Activated B cell treated with CpG ODN at 0.5 μM for 24 hours (primary cell): ENCODE data around the gene SF3B1. TPM values are rescaled to one million over a fixed set of nuclear protein-coding genes. Genes with fewer than 3 reads are reported as not detected.
"Not testable (repeated sequence)": the region's sequence is repeated elsewhere in the genome, so short reads cannot be mapped to it uniquely, and the experiment has no call there.

Source experiments
- ATAC-seq: fragments of 200-7000 bp; cut with Tn5 transposase; one replicate; pipeline ENCODE4 v1.10.0; 2021; ENCODE audit warnings: low read depth, mild to moderate bottlenecking, moderate library complexity
- CTCF ChIA-PET: fragments of 350-600 bp; sonication (Branson Sonifier 250); formaldehyde crosslinking; loops from one replicate; lab custom pipeline; 2021; ENCODE audit warnings: antibody characterized with exemption; lab: Charles Lee
- POLR2A ChIA-PET: fragments of 350-600 bp; sonication (Branson Sonifier 250); formaldehyde crosslinking; loops from one replicate; lab custom pipeline; 2021; ENCODE audit warnings: antibody characterized with exemption; lab: Charles Lee
- DNase-seq: peaks from one replicate; pipeline ENCODE4 v3.0.0; 2022
- H3K27ac Mint-ChIP-seq: one replicate; pipeline ENCODE4 v1.8.0; 2020; ENCODE audit warnings: mixed read lengths
- H3K27me3 Mint-ChIP-seq: one replicate; pipeline ENCODE4 v1.8.0; 2021; ENCODE audit warnings: mixed read lengths
- H3K36me3 Mint-ChIP-seq: one replicate; pipeline ENCODE4 v1.8.0; 2021; ENCODE audit warnings: low read depth, mixed read lengths
- H3K4me1 Mint-ChIP-seq: one replicate; pipeline ENCODE4 v1.8.0; 2021; ENCODE audit warnings: mixed read lengths
- H3K4me3 Mint-ChIP-seq: one replicate; pipeline ENCODE4 v1.8.0; 2020; ENCODE audit warnings: mild to moderate bottlenecking, mixed read lengths
- H3K9me3 Mint-ChIP-seq: one replicate; pipeline ENCODE4 v1.8.0; 2020; ENCODE audit warnings: mixed read lengths
- intact Hi-C: fragments of 100-400 bp; cut with micrococcal nuclease; formaldehyde crosslinking; loops from one replicate; pipeline ENCODE4 v1.15.1; 2024
- total RNA-seq: library from RNA; stranded (reverse); gene quantifications from 2 replicates; pipeline ENCODE4 v1.2.3, GENCODE V29; 2022
- TF ChIP-seq, protein P1 (sequence below): fragments of 200-600 bp; IDR thresholded peaks from one replicate; pipeline ENCODE4 v1.8.0; 2022; ENCODE audit warnings: antibody characterized with exemption, mild to moderate bottlenecking

Gene SF3B1
- total RNA-seq, 1 donor from 2014 or later: 380 TPM

DNA sequence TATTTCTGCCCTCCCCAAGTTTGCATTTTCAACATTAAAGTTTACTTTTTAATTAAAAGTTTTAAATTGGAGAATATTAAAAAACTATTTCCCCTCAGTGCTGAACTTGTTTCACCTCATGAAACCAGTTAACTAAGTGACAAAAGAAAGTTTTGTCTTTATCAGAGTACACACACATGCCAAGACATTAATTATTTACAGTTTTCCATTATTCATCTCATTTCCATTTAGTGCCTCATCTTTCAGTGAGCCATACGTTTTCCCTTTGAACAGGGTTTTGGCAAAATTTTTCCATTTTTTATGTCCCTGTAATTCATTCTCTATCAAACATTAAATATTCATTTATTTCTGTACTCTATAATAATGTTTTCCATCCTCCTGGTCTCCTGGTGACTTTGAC lies 53.2 kb downstream of the SF3B1 start:
- intact Hi-C loops: no loop called here
- POLR2A ChIA-PET: no interaction called here
- CTCF ChIA-PET: interaction anchor here (1.3 kb wide), 1 partner anchor 306 kb away, joined by 3 read pairs; no protein-coding TSS in a partner anchor
- no peak overlapping the region for H3K4me3 Mint-ChIP-seq
- TF ChIP-seq, protein P1, sequence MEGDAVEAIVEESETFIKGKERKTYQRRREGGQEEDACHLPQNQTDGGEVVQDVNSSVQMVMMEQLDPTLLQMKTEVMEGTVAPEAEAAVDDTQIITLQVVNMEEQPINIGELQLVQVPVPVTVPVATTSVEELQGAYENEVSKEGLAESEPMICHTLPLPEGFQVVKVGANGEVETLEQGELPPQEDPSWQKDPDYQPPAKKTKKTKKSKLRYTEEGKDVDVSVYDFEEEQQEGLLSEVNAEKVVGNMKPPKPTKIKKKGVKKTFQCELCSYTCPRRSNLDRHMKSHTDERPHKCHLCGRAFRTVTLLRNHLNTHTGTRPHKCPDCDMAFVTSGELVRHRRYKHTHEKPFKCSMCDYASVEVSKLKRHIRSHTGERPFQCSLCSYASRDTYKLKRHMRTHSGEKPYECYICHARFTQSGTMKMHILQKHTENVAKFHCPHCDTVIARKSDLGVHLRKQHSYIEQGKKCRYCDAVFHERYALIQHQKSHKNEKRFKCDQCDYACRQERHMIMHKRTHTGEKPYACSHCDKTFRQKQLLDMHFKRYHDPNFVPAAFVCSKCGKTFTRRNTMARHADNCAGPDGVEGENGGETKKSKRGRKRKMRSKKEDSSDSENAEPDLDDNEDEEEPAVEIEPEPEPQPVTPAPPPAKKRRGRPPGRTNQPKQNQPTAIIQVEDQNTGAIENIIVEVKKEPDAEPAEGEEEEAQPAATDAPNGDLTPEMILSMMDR: no peak
- no peaks in the 10 kb centered on the region for H3K27me3 Mint-ChIP-seq
- H3K9me3 Mint-ChIP-seq: no peaks in the 10 kb centered on the region
- H3K4me1 Mint-ChIP-seq: peaks cover 11% of the 10 kb centered on the region
- no peak for ATAC-seq
- no peak for DNase-seq
- H3K27ac Mint-ChIP-seq: no peak overlapping the region
- no peaks in the 10 kb centered on the region for H3K36me3 Mint-ChIP-seq

DNA sequence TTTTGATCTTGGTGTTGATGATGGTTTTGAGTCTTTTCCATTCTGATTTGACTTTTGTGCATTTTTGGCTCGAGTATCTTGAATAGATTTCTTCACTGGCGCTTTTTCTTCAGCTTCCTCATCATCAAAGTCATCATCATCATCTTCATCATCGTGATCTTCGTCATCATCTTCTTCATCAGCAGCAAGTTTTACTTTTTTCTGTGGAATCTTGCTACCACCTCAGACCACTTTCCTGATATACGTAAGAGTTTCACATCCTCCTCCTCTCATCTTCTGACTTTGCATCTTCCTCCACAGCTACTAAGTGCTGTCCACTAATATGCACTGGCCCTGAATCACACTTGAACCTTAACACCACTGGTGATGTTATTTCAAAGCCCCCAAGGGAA lies 54.9 kb downstream of the SF3B1 start:
- intact Hi-C loops: loop anchor here (5.0 to 10.0 kb wide), 2 partner anchors 125 to 1083 kb away; no protein-coding TSS in a partner anchor
- ATAC-seq, H3K27me3 Mint-ChIP-seq, H3K36me3 Mint-ChIP-seq, CTCF ChIA-PET, H3K4me3 Mint-ChIP-seq, H3K9me3 Mint-ChIP-seq, DNase-seq, H3K27ac Mint-ChIP-seq, POLR2A ChIA-PET: not testable (repeated sequence)
- peaks cover 11% of the 10 kb centered on the region for H3K4me1 Mint-ChIP-seq

DNA sequence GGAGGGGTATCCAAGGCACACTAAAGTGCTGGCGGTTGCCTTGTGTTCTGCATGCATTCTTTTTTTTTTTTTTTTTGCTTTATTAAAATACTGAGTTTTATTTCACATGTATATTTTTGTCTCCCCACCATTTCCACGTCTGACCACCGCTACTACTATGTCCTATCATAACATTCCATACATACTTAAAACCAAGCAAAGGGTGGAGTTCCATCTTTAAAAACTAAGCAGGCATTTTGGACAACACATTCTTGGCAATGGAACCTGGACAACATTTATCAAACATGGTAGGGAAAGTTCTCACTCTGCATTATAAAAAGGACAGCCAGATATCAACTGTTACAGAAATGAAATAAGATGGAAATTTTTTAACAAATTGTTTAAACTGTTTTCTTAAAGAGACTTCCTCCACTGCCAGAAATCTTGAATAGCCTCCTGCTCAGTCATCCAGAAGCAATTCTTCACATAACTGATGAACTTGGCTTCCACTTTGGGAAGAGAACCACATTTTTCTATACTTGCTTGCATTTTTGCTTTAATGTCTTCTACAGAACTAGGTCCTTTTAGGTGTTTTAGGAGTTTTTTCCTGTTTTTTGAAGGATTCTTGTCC lies 55.4 kb downstream of the SF3B1 start:
- H3K27me3 Mint-ChIP-seq, ATAC-seq, H3K9me3 Mint-ChIP-seq, POLR2A ChIA-PET, H3K4me3 Mint-ChIP-seq, H3K36me3 Mint-ChIP-seq, DNase-seq: not testable (repeated sequence)
- CTCF ChIA-PET: interaction anchor here (1.4 to 2.2 kb wide), 4 partner anchors 303 to 628 kb away, joined by 5 to 17 read pairs (median 10); no protein-coding TSS in a partner anchor
- Mint-ChIP-seq H3K4me1 (peaks cover 11% of the 10 kb centered on the region), H3K27ac (peak overlapping the region; percentile 6)
- intact Hi-C loops: loop anchor here (5.0 to 10.0 kb wide), 2 partner anchors 125 to 1082 kb away; no protein-coding TSS in a partner anchor

DNA sequence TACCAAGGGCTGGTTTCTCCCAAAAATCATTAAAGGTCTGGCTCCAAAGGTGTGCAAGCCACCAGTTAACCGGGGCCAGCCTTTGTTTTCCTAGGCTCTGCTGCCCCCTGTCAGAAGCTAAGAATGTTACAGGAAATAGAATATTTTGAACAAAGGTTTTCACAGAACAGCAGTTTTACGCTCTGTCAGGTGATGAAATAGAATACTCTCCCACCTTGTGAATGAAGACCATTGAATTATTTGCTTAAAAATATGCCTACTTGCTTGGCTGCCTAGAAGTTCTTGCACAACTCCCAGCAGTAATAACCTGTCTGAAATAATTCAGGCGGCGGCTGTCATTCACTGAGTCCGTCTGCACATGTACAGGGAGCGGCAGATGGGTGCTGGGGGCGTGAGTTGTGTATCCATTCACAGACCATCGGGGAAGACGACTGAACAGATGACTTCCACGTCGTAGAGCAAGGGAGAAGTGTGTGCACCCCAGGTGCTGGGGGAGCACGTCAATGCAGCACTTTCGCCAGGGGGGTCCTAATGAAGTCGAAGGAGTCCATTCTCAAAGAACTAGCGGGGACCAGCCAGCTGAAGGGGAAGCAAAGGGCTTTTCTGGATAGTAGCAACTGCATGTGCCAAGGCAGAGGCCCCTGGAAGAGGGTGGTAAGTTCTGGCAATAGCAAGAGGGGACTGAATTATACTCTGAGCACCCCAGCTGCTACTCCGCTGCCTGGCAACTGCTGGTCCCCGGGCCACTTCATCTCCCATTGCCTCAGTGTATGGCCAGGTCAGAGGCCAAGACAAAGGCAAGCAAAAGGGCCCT lies 56.1 kb downstream of the SF3B1 start:
- peak; percentile 66 for ATAC-seq
- ChIA-PET POLR2A (no interaction called here), CTCF (interaction anchor here (0.6 to 2.2 kb wide), 16 partner anchors 51 to 628 kb away, joined by 3 to 17 read pairs (median 4); partner anchors contain the start of gene GTF3C3)
- TF ChIP-seq, protein P1: peak; percentile 43
- Mint-ChIP-seq H3K27me3 (no peaks in the 10 kb centered on the region), H3K4me1 (peaks cover 11% of the 10 kb centered on the region), H3K36me3 (no peaks in the 10 kb centered on the region), H3K27ac (no peak overlapping the region), H3K9me3 (no peaks in the 10 kb centered on the region), H3K4me3 (no peak overlapping the region)
- peak; percentile 29 for DNase-seq
- intact Hi-C loops: loop anchor here (1.0 to 10.0 kb wide), 10 partner anchors 67 to 1081 kb away; partner anchors contain the start of gene GTF3C3

DNA sequence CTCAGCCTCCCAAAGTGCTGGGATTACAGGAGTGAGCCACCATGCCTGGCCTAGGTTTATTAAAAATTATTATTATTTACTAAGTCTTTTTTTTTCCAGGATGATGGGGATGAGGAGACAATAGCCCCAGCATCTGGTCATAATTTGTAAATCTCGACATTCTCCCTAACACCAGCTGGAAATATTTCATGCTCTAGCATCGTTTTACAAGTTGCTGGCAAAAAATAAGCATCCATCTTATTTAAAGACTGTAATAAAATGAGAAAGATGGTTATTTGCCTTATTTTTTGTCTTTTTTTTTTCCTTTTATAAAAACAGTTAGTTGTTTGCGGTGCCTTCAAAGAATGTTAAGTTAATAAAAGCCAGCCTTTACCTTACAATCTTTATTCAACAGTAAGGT lies 56.7 kb downstream of the SF3B1 start:
- no peak for ATAC-seq
- ChIA-PET POLR2A (interaction anchor here (0.7 kb wide), 1 partner anchor 67 kb away, joined by 3 read pairs; no protein-coding TSS in a partner anchor), CTCF (interaction anchor here (0.6 to 2.2 kb wide), 17 partner anchors 50 to 627 kb away, joined by 3 to 17 read pairs (median 4); partner anchors contain the start of gene GTF3C3)
- intact Hi-C loops: loop anchor here (1.0 to 10.0 kb wide), 10 partner anchors 67 to 1081 kb away; partner anchors contain the start of gene GTF3C3
- peaks cover 11% of the 10 kb centered on the region for H3K4me1 Mint-ChIP-seq
- H3K27me3 Mint-ChIP-seq: no peaks in the 10 kb centered on the region
- no peak for DNase-seq
- H3K4me3 Mint-ChIP-seq: no peak overlapping the region
- H3K27ac Mint-ChIP-seq: no peak overlapping the region
- no peaks in the 10 kb centered on the region for H3K9me3 Mint-ChIP-seq
- TF ChIP-seq, protein P1: no peak
- H3K36me3 Mint-ChIP-seq: no peaks in the 10 kb centered on the region
